HG03442 (cell line): ENCODE data around the gene PLCH2.

Source experiments
- ATAC-seq: cut with Tn5 transposase; IDR thresholded peaks from one replicate; pipeline ENCODE4 v1.9.1; 2021; ENCODE audit warnings: mild to moderate bottlenecking, moderate library complexity; ENCODE audit not compliant: unreplicated experiment

Gene PLCH2

DNA sequence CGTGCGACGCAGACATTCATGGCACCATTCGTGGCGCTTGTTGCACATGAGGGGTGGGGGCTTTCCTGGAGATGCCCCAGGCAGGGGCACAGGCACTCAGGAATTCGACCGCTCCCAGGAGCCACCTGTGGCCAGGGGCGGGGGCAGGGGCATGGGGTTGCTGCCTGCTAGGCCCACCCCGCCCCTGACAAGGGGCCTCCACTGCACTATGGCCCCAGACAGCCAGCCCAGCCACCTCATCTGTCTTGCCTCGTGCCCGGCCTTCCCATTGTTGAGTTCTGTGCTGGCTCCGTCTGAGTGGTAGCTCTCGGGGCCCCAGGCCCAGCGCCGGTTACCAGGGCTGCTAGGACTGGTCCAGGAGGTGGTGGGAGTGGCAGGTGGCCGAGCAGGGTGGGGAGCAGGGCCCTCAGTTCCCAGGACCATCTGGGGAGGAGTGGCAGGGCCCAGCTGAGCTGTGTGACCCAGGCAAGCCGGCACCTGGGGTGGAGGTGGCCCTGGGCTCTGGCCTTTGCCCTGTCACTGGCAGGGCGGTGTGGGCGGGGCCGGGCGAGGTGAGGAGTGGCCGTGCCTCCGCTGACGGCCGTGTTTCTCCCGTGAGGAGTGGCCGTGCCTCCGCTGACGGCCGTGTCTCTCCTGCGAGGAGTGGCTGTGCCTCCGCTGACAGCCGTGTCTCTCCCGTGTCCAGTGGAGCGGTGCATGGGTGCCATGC is 1.9 kb downstream of the PLCH2 start:
- ATAC-seq = no peak

DNA sequence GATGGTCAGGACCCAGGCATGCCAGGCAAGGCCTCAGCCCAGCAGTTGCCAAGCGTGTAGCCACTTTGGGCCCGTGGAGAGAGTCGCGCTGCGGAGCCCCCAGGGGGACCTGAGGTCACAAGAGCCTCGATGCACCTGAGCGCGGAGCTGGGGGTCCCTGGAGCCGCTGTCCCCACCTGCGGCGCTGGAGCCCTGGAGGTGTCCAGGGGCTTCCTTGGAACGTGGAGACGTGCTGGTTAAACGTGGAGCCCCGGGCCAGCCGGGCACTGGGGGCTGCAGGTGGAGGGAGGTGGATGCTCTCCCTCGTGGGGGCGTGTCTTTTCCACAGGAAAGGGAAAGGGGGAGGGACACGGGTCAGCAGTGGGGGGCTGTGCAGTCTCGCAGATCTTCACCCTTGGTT is 3.1 kb downstream of the PLCH2 start:
- ATAC-seq = no peak

DNA sequence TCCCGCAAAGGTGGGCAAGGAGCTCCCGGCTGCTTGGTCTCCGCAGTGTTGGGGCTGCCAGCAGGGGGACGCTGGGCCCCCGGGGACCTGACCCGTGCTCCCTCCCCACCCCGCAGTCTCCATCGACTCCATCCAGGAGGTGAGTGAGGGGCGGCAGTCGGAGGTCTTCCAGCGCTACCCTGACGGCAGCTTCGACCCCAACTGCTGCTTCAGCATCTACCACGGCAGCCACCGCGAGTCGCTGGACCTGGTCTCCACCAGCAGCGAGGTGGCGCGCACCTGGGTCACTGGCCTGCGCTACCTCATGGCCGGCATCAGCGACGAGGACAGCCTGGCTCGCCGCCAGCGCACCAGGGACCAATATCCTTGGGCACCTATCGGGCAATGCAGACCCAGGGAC is 3.5 kb downstream of the PLCH2 start:
- no peak for ATAC-seq

DNA sequence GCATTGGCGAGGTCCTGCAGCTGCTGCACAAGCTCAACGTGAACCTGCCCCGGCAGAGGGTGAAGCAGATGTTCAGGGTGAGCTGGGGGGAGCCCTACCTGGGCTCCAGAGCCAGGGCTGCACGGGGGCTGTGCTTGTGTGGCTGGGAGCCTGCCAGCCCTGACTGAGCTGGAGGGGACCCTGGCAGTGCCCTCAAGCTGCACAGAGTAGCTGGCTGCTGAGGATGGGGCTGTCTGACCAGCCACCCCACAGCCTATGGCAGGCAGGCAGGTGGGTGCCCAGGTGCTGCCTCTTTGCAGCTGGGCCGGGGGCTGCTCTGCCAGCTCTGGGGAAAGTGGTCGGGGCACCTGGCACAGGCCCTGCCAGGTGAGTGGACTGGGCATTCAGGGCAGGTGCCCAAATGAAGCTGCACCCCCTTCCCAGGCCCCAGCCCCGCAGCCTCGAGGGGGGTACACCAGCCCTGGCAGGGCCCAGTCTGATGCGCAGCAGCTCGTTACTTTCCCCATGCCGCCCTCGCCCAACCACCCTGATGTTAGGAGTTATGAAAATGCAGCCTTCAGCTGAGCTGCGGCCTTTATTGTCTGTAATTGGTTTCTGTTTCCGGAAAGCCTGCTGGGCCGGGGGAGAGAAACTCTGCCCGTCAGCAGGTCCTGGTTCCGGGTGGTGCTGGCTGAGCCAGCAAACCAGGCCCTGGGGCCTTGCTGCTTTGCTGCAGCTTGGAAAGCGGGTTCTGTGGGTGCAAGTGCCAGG is 4.3 kb downstream of the PLCH2 start:
- no peak for ATAC-seq

DNA sequence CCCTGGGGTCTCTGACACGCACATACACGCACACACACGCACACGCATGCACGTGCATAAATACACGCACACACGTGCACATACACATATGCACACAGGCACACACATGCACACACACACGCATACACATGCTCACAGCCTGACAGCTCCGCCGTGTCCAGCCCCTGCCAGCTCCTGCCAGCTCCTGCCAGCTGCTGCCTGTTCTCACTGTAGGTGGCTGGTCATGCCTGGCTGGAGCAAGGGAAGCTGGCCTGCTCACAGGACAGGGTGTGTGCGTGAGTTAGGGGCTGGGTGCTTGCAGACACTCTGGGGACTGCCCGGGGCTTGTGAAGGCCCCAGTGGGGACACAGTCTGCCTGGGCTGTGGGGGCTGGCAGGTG is 4.9 kb downstream of the PLCH2 start:
- no peak for ATAC-seq

DNA sequence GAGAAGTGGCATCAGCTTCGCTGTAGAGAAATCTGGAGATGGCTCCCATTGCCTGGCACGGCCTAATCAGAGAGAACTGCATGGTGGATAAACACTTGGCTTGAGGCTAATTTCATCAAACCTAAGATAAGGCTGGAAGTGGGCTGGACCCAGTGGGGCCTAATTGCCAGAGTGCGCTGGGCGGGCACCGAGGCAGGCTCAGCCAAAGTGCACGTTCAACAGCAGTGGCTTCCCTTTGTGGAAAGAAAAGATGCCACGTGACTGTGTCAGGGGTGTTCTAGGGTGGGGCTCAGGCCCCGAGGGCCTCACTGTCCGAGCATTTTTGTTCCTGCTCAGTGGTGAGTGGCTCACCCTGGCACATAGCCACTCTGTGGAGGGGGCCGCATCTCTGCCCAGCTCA is 5.8 kb downstream of the PLCH2 start:
- no peak for ATAC-seq

DNA sequence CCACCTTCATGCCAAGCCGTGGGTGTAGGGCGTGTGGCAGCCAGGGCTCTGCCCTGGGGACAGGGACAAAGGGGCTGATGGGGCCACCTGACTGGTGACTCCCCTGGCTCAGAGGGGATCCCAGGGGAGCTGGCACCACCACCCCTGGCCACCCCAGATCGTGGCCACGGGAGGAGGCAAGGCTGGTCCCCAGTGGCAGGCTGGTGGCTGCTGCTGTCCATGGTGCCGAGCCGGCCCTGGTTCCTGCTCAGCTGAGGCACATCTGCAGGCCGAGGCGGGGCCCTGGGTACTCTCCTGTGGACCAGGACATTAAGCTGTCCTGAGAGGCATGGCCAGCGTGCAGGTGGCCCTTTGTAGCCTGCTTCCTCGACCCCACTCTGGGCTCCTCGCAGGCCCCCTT is 6.5 kb downstream of the PLCH2 start:
- ATAC-seq = no peak

DNA sequence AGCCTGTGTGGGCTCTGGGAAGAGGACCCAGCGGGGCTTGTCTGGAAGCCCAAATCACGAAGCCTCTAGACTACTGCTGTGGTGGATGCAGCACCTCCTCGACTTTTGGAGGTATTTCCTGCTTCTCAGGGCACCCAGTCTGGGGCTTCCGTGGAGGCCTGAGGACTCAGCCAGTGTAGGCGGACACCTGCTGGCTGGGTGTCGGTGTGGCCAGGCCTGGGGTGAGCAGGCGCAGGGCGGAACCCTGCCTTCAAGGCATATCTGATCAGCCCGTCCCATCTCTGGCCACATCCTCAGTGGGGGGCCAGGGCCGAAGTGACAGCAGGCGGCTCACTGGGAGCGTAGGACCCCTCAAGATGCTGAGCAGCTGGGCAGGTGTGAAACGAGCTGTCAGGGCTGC is 6.9 kb downstream of the PLCH2 start:
- no peak for ATAC-seq

DNA sequence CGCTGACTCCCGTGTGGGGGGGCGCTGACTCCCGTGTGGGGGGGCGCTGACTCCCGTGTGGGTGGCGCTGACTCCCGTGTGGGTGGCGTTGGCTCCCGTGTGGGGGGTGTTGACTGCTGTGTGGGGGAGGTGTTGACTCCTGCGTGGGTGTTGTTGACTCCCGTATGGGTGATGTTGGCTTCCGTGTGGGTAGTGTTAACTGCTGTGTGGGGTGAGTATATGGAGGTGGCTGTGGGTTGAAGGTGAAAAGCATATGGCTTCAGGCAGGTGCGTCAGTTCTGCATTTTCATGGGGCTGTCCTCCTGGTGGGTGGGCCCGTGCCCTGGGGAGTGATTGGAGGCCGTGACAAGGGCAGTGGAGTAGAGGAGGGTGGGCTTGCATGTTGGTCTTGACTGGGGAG is 7.9 kb downstream of the PLCH2 start:
- no peak for ATAC-seq

DNA sequence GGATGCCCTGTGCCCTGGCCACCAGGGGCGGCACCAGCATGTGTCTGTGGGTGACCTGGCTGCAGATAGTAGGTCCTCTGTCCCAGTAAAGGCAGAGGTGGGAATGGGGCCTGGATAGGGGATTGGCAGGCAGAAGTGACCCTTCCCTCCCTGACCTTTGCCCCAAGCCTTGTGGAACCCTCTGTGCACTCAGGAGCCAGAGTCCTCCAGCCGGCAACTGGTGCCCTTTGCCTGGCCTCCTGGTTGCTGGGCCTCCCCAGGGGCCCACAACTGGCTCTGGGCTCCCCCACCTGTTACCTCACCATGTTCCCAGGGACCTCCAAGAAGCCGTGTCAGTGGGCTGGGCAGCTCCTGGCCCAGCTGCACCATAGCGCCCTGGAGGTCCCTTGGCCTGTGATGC is 10.0 kb downstream of the PLCH2 start:
- no peak for ATAC-seq

DNA sequence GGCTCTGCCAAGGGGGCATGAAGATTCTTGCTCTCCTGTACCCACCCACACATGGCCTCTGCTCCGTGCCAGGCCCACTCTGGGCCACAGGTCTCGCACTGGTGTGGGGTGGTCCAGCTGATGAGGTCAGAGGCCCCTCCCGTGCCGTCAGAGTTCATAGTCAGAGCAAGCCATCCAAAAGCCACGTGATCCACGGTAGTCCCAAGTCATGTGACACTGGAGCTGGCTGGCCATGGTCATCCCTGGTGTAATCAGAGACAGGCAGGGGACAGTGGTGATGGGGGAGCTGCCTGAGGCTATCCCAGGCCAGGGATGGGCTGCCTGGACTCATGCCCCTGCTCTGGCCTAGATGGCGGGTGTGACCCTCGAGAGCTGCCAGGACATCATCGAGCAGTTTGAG is 10.5 kb downstream of the PLCH2 start:
- ATAC-seq = no peak

DNA sequence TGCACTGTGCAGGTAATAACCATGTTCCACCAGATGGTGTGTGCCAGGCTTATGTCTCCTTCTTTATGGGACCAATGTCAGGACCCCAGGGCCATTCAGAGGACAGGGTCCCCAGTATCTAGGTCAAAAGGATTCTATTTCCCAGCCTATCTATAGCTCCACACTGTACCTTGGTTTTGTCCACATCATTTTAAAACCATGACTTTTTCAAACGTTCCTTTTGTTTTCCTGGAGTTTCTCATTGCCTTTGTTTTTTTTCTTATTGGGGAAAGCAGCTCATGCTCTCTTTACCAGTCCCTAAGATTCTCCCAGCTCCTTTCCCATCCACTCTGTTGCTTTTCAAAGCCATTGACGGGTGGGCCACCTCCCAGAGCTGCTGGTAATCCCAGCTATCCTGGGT is 12.6 kb downstream of the PLCH2 start:
- ATAC-seq = no peak

DNA sequence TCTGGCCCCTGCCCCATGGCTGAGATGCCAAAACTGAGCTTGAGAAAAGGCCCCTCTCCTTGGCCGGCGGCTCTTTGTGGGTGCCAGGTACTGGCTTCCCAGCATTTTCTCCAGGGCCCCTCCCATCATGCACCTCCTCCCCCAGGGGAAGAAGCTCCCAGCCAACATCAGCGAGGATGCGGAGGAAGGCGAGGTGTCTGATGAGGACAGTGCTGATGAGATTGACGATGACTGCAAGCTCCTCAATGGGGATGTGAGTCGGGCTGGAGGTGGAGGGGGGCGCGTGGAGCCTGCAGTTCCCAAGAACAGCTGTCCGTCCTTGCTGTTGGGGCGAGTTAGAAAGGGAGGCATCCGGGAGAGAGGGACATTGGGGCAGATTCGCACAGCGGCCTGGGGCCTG is 13.5 kb downstream of the PLCH2 start:
- no peak for ATAC-seq

DNA sequence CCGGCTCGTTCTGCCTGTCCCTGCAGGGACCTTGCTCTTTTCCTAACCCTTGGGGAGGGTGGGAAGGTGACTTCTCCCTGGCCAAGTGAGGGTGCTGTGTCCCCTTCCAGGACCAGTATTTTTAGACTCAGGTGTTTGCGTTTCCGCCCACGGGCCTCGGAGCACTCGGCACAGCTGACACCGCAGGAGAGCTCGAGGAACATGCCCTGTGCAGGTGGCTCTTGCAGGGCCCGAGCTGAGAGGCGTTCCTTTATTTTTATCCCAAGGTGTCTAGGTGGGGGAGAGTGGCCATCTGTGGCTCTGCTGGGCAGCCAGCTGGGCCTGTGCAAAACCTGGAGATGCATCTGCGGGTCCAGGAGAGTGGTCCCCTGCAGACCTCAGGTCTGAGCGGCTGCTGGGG is 16.0 kb downstream of the PLCH2 start:
- no peak for ATAC-seq

DNA sequence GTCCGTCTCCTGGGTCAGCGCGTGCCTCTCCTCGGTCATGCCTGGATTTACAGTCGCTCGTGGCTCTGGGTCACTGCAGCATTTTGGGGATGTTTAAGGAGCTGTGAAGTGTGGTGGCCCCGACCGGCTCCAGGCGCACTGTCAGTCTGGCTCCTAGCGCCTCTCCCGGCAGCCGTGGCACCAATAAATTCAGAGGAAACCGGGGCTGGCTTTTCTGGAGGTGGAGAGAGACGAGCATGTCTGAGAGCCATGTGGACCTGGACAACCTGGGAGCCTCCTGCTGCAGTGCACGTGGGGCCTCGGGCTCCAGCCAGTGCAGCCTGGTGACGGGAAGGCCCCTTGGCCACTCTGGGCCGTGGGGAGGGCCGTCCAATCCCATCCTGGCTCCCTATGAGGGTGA is 17.1 kb downstream of the PLCH2 start:
- ATAC-seq = no peak

DNA sequence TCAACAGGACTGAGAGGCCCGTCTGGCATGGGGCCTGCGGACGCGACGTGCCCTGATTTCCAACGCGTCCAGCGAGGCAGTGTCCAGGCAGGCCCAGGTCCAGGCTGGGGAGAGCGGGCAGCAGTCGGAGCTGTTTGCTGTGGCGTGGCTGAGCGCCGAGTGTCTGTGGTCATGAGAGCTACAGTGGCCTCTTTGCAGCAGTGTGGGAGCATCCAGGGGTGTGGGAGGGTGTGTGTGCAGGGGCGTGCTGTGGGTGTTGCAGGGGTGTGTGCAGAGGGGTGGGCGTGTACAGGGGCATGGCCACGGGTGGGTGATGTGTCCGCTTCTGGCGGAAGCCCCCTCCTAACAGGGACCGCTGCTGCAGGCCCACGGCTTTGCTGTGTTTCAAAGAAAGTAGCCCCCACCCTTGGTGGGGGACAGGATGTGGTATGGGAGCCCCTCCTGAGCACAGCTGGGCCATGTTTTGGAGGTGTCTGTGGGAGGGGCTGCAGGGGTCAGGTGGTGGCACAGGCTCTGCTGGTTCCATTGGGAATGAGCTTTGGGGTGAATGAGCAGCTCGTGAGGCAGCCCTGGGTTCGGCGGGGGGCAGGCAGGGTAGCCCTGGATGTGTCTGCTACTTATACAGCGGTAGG is 17.7 kb downstream of the PLCH2 start:
- ATAC-seq = no peak

DNA sequence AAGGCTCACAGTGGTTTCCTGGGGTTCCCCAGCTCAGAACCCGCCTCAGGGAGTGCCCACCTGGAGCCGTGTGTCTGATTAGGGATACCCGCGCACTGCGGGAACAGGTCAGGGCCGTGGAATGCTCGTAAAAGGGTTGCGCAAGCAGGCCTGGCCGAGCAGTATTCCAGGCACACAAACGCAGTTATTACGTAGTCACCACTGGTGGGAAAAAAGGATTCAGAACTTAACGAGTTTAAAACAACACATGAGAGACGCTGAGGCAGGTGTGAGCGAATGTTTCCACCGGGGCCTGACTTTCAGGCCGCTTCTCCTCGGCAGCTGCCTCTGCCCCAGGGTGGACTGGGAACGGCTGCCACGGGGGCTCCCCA is 18.2 kb downstream of the PLCH2 start:
- ATAC-seq = no peak

DNA sequence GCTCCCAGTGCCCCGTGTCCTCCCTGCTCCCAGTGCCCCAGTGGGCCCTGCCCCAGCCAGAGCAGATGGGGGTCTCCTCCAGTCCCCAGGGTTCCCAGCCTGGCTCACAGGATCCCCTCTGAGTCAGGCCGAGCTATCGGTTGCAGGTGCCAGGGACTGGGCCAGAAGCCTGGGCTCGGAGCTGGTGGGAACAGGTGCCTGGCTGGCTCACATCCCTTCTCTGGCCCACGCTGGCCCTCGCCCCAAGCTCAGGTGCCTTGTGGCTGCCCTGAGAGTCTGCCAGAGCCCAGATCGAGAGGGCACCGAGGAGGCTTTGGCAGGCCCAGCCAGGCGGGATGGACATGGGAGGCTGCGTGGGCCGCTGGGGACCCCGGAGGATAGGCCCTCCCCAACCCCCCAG is 18.9 kb downstream of the PLCH2 start:
- no peak for ATAC-seq

DNA sequence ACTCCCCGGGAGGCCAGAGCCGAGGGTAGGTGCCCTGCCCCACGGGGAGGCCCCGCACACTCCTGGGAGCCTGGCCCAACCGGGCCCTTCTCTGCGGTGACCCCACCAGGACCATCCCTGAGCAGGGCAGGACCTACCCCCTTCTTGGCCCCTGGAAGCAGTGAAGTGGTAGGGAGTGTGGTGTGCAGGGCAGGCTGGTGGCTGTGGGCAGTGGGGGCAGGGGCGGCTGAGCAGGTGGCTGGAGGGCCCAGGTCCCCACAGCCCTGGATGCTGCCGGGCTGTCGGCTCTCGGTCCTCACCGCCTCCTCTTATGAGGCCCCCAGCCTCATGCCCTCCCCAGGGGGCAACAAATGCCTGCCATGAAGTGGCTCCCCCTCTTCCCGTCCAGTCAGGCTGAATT is 19.5 kb downstream of the PLCH2 start:
- no peak for ATAC-seq

DNA sequence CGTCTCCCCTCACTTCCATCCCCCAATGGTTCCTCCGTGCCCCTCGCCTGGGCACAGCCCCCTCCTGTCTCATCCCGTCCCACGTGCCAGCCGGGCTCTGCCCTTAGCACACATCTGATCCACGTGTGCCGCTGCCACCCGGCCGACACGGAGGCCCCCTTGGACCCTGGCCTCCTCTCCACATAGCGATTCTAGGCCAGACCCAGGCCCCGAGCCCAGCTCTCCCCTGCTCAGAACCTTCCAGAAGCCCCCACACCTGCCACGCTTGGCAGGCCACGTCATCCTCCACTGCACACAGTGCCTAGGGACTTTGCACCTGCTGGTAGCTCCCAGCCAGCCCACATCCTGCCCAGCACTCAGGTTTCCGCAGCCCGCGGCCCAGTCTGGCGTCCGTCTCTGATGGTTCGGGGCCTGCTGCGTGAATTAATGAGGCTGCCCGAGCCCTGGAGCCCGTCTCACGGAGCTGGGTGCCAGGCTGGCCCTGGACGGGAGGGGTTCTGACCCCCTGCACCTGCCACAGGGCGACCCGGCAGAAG is 20.1 kb downstream of the PLCH2 start:
- no peak for ATAC-seq

DNA sequence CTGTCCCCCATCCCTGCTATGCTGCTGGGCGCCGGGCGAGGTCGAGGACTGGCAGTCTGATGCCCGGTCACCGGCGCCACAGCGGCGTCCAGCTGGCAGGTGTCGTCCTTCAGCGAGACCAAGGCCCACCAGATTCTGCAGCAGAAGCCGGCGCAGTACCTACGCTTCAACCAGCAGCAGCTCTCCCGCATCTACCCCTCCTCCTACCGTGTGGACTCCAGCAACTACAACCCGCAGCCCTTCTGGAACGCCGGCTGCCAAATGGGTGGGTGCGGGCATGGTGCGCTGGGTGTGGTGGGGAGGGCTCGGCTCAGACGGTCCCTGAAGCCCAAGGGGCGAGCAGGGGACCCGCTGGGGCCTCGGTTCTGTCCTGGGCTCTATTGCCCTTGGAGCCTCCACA is 20.7 kb downstream of the PLCH2 start:
- no peak for ATAC-seq

DNA sequence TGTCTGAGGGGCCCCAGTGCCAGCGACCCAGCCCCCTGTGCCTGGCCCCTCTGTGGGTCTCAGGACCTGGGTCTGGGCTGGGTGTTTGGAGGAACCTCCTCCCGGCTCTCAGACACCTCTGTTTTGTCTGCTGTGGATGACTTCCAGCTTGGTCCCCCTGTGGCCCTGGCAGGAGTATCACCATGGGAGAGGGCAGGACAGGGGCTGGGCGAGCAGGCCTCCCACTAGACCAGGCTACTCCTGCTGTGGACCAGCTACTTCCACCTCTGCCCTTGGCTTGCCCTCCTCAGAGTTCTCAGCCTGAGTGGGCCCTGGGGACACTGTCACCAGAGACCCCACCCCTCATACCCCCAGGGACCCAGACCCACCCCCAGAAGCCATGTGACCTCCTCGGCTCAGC is 21.8 kb downstream of the PLCH2 start:
- ATAC-seq = no peak
